Activated T-helper 17 cell treated with anti-CD3 and anti-CD28 coated beads, Interleukin-2, amount 50 U/mL, for 72 hours (primary cell): ENCODE results near the gene LNPK. TPM values are rescaled to one million over a fixed set of nuclear protein-coding genes. Genes with fewer than 3 reads are reported as not detected.

Source experiments
- total RNA-seq, 2 donors: library from RNA; stranded (reverse); gene quantifications; one replicate each; pipeline ENCODE4 v1.2.3, GENCODE V29; 2022

The LNPK gene
- total RNA-seq, 2 donors from 2014 or later = 30.1 to 35.2 TPM

Other genes with a start within 250 kb of the LNPK start
- not detected for gene EVX2, start 81.7 kb upstream of the LNPK start, total RNA-seq
- gene HOXD13, start 90.5 kb upstream of the LNPK start, total RNA-seq = not detected
- gene HOXD12, start 97.5 kb upstream of the LNPK start, total RNA-seq = not detected
- gene HOXD11, start 105.0 kb upstream of the LNPK start, total RNA-seq = not detected
- not detected for gene HOXD10, start 114.5 kb upstream of the LNPK start, total RNA-seq
- not detected for gene HOXD9, start 120.5 kb upstream of the LNPK start, total RNA-seq
- gene HOXD8, start 127.4 kb upstream of the LNPK start, total RNA-seq = not detected
- gene HOXD4, start 149.3 kb upstream of the LNPK start, total RNA-seq = not detected
- not detected for gene HOXD3, start 155.0 kb upstream of the LNPK start, total RNA-seq
- not detected for gene HOXD1, start 186.4 kb upstream of the LNPK start, total RNA-seq